ENCODE measurements around the gene ITPR2. TPM values are rescaled to one million over a fixed set of nuclear protein-coding genes. Genes with fewer than 3 reads are reported as not detected.
A peak's percentile ranks its signal among the peaks of the same experiment; 100 is the strongest.

ITPR2 gene
- total RNA-seq, 1 experiment from 2014 or later: 14.3 TPM

DNA sequence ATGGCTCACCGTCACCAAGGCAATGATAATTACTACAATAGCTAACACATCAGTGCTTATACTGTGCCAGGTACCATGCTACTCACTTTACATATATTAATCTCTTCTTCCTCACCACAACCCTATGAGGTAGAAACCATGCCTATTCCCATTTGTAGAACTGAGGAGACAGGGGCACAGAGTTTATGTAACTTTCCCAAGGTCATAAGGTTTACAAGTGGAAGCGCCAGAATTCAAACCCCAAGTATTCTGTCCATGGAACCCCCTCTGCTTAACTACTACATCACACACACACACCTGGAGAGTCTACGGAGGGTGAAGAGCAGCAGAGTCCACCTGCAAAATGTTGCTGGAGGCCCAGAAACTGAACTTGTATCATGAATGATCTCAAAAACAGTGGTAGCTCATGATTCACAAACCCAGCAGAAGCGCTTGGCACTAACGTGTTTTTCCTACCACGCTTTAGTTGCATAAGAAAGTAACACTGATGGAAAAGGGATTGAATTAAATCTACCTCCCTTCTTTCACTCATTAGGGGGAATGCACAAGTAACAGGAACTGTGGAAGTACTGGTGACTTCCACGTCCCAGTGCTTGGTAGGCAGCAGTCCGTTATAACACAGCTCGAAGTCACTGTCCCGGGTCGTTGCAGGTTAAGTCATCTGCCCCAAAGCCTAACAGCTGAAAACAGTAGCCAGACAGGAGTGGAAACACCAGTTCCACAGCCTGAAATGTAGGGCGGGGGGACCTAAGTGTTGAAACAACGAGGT, 2.0 kb downstream of the ITPR2 start:
- POLR2A ChIA-PET: interaction anchor here (0.6 to 3.3 kb wide), 13 partner anchors 9 to 808 kb away, joined by 3 to 28 read pairs (median 4); no protein-coding TSS in a partner anchor
- BruUV-seq (replicated peaks): no TSS peak
- H3K27me3 Mint-ChIP-seq (ENCODE audit: insufficient read depth, unreplicated experiment): no peaks in the 10 kb centered on the region
- TF ChIP-seq, protein P1, sequence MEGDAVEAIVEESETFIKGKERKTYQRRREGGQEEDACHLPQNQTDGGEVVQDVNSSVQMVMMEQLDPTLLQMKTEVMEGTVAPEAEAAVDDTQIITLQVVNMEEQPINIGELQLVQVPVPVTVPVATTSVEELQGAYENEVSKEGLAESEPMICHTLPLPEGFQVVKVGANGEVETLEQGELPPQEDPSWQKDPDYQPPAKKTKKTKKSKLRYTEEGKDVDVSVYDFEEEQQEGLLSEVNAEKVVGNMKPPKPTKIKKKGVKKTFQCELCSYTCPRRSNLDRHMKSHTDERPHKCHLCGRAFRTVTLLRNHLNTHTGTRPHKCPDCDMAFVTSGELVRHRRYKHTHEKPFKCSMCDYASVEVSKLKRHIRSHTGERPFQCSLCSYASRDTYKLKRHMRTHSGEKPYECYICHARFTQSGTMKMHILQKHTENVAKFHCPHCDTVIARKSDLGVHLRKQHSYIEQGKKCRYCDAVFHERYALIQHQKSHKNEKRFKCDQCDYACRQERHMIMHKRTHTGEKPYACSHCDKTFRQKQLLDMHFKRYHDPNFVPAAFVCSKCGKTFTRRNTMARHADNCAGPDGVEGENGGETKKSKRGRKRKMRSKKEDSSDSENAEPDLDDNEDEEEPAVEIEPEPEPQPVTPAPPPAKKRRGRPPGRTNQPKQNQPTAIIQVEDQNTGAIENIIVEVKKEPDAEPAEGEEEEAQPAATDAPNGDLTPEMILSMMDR (IDR thresholded peaks at IDR 0.05; ENCODE audit: unreplicated experiment): no peak
- H3K4me1 Mint-ChIP-seq (ENCODE audit: insufficient read depth, unreplicated experiment): peaks cover 16% of the 10 kb centered on the region
- CTCF ChIA-PET: interaction anchor here (0.5 to 1.4 kb wide), 7 partner anchors 17 to 768 kb away, joined by 3 to 7 read pairs (median 4); no protein-coding TSS in a partner anchor
- no peaks in the 10 kb centered on the region for H3K9me3 Mint-ChIP-seq (ENCODE audit: unreplicated experiment)
- intact Hi-C loops (cut with micrococcal nuclease): loop anchor here (5.0 kb wide), 1 partner anchor 109 kb away; no protein-coding TSS in a partner anchor
- H3K4me3 Mint-ChIP-seq (ENCODE audit: unreplicated experiment): peak overlapping the region; percentile 90
- H3K27ac Mint-ChIP-seq (ENCODE audit: low read depth, unreplicated experiment): no peak overlapping the region
- no peaks in the 10 kb centered on the region for H3K36me3 Mint-ChIP-seq (ENCODE audit: insufficient read depth, unreplicated experiment)
- DNase-seq (ENCODE audit: unreplicated experiment): peak; percentile 30

GRCh38 chr12:26830363-26830762, 2.6 kb downstream of the ITPR2 start:
- BruUV-seq (replicated peaks): TSS peak; percentile 18
- TF ChIP-seq, protein P1 (IDR thresholded peaks at IDR 0.05; ENCODE audit: unreplicated experiment): no peak
- Mint-ChIP-seq H3K27me3 (ENCODE audit: insufficient read depth, unreplicated experiment) (no peaks in the 10 kb centered on the region), H3K4me1 (ENCODE audit: insufficient read depth, unreplicated experiment) (peaks cover 16% of the 10 kb centered on the region), H3K36me3 (ENCODE audit: insufficient read depth, unreplicated experiment) (no peaks in the 10 kb centered on the region), H3K9me3 (ENCODE audit: unreplicated experiment) (no peaks in the 10 kb centered on the region), H3K4me3 (ENCODE audit: unreplicated experiment) (no peak overlapping the region), H3K27ac (ENCODE audit: low read depth, unreplicated experiment) (no peak overlapping the region)
- POLR2A ChIA-PET: interaction anchor here (0.6 to 3.3 kb wide), 10 partner anchors 9 to 807 kb away, joined by 3 to 28 read pairs (median 3); no protein-coding TSS in a partner anchor
- CTCF ChIA-PET: interaction anchor here (0.5 to 1.4 kb wide), 5 partner anchors 18 to 709 kb away, joined by 3 to 7 read pairs (median 5); no protein-coding TSS in a partner anchor
- intact Hi-C loops (cut with micrococcal nuclease): loop anchor here (5.0 kb wide), 1 partner anchor 108 kb away; no protein-coding TSS in a partner anchor
- no peak for DNase-seq (ENCODE audit: unreplicated experiment)

DNA sequence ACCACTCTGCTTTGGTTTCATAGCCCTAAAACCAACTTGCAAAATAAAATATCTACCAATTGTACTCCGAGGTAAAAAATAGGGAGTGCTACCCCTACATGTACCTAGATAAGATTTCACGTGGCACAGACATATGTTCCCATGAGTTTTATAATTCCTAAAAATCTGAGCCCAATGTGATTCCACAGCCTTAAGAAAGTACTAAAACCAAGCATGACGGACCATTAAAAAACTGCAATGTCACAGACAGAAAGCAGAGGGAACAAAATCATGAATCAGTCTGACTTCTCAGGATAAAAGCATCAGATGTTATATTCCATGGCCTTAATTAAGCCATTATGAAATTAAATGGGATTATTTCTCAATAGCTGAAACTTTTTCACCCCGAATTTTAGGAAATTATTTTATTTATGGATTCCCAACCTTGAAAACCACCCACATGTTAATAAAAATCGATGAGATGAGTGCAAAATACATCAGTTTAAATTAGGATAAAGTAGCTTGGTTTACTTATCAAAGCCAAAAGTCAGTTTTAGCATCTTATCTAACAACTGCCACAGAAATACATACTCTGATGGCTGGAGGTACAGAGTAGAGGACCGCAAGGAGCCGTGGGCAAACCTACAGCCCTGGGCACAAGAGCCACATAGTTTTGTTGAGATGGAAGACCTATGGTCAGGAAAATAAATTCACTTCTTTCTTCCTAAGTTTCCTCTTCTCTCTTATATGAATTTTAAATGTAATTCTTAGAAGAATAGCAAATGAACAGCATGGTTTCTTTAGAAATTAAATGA, 4.5 kb downstream of the ITPR2 start:
- H3K9me3 Mint-ChIP-seq (ENCODE audit: unreplicated experiment): no peaks in the 10 kb centered on the region
- peaks cover 13% of the 10 kb centered on the region for H3K4me1 Mint-ChIP-seq (ENCODE audit: insufficient read depth, unreplicated experiment)
- H3K27ac Mint-ChIP-seq (ENCODE audit: low read depth, unreplicated experiment): no peak overlapping the region
- no peaks in the 10 kb centered on the region for H3K27me3 Mint-ChIP-seq (ENCODE audit: insufficient read depth, unreplicated experiment)
- TF ChIP-seq, protein P1 (IDR thresholded peaks at IDR 0.05; ENCODE audit: unreplicated experiment): no peak
- no peak overlapping the region for H3K4me3 Mint-ChIP-seq (ENCODE audit: unreplicated experiment)
- BruUV-seq (replicated peaks): no TSS peak
- ChIA-PET POLR2A (interaction anchor here (0.6 kb wide), 1 partner anchor 21 kb away, joined by 3 read pairs; no protein-coding TSS in a partner anchor), CTCF (interaction anchor here (0.5 kb wide), 1 partner anchor 583 kb away, joined by 3 read pairs; no protein-coding TSS in a partner anchor)
- H3K36me3 Mint-ChIP-seq (ENCODE audit: insufficient read depth, unreplicated experiment): no peaks in the 10 kb centered on the region
- intact Hi-C loops (cut with micrococcal nuclease): no loop called here
- no peak for DNase-seq (ENCODE audit: unreplicated experiment)

- no peak overlapping the region for H3K4me3 Mint-ChIP-seq (ENCODE audit: unreplicated experiment)
- no peaks in the 10 kb centered on the region for H3K36me3 Mint-ChIP-seq (ENCODE audit: insufficient read depth, unreplicated experiment)
- POLR2A ChIA-PET: no interaction called here
- intact Hi-C loops (cut with micrococcal nuclease): no loop called here
- BruUV-seq (replicated peaks): no TSS peak
- no peaks in the 10 kb centered on the region for H3K9me3 Mint-ChIP-seq (ENCODE audit: unreplicated experiment)
- DNase-seq (ENCODE audit: unreplicated experiment): no peak
- peaks cover 19% of the 10 kb centered on the region for H3K4me1 Mint-ChIP-seq (ENCODE audit: insufficient read depth, unreplicated experiment)
- CTCF ChIA-PET: interaction anchor here (1.0 kb wide), 1 partner anchor 59 kb away, joined by 3 read pairs; no protein-coding TSS in a partner anchor
- no peak overlapping the region for H3K27ac Mint-ChIP-seq (ENCODE audit: low read depth, unreplicated experiment)
- no peaks in the 10 kb centered on the region for H3K27me3 Mint-ChIP-seq (ENCODE audit: insufficient read depth, unreplicated experiment)
- TF ChIP-seq, protein P1 (IDR thresholded peaks at IDR 0.05; ENCODE audit: unreplicated experiment): no peak
Observed at GRCh38 chr12:26826437-26826836, 6.6 kb downstream of the ITPR2 start.
